B cell (primary cell): ENCODE results near the gene PILRB. TPM values are rescaled to one million over a fixed set of nuclear protein-coding genes. Genes with fewer than 3 reads are reported as not detected.
A peak's percentile ranks its signal among the peaks of the same experiment; 100 is the strongest.

Experiments used
- ATAC-seq: fragments of 200-7000 bp; cut with Tn5 transposase; one replicate; pipeline ENCODE4 v1.10.0; 2021; ENCODE audit warnings: low read depth, mild to moderate bottlenecking, moderate number of reproducible peaks, moderate library complexity
- CTCF ChIA-PET: fragments of 350-600 bp; sonication (Branson Sonifier 250); formaldehyde crosslinking; loops from one replicate; lab custom pipeline; 2021; ENCODE audit warnings: antibody characterized with exemption, inconsistent platforms; lab: Charles Lee
- POLR2A ChIA-PET: fragments of 350-600 bp; sonication (Branson Sonifier 250); formaldehyde crosslinking; loops from one replicate; lab custom pipeline; 2021; ENCODE audit warnings: antibody characterized with exemption; lab: Charles Lee
- DNase-seq: peaks from one replicate; pipeline ENCODE4 v3.0.0; 2013
- H2AFZ ChIP-seq: 2 replicates; pipeline ENCODE4 v1.6.1; 2012; ENCODE audit warnings: mild to moderate bottlenecking, low read depth, low read length; ENCODE audit not compliant: insufficient read depth, poor library complexity, severe bottlenecking
- H3K27ac ChIP-seq, 2 donors: 1 replicate in 1 of 2; 2 replicates in 1 of 2; pipeline ENCODE4 v1.5.1; 2012 to 2013; ENCODE audit warnings: low read length in 2 of 2, mild to moderate bottlenecking in 2 of 2, moderate library complexity in 1 of 2
- H3K27me3 ChIP-seq, 4 experiments: fragments of 200-600 bp in 1 of 4; sonication (generic) in 1 of 4; replicated peaks in 1 of 4; 1 replicate in 2 of 4; 2 replicates in 2 of 4; pipeline versions ENCODE4 v1.6.1 to v1.7.0; 2013 to 2016; ENCODE audit warnings: low read length in 3 of 4, mild to moderate bottlenecking in 2 of 4, mixed read lengths in 1 of 4, moderate library complexity in 1 of 4; ENCODE audit not compliant: insufficient read depth in 4 of 4, control insufficient read depth in 3 of 4; ENCODE audit errors: control extremely low read depth in 1 of 4
- H3K36me3 ChIP-seq, 2 experiments: replicated peaks in 1 of 2; 1 replicate in 1 of 2; 2 replicates in 1 of 2; pipeline versions ENCODE4 v1.6.1 to v1.7.1; 2013; ENCODE audit warnings: low read length in 1 of 2; ENCODE audit not compliant: insufficient read depth in 2 of 2, control insufficient read depth in 1 of 2; ENCODE audit errors: control extremely low read depth in 1 of 2, extremely low read depth in 1 of 2
- H3K4me1 ChIP-seq, 2 donors: fragments of 200-600 bp in 1 of 2; sonication (generic) in 1 of 2; 1 replicate in 1 of 2; 2 replicates in 1 of 2; pipeline versions ENCODE4 v1.5.1 to v1.6.1; 2013 to 2017; ENCODE audit warnings: low read length in 2 of 2; ENCODE audit not compliant: control insufficient read depth in 2 of 2, insufficient read depth in 2 of 2
- H3K4me2 ChIP-seq: replicated peaks from 2 replicates; pipeline ENCODE3; 2012; ENCODE audit warnings: mild to moderate bottlenecking, low read depth, low read length; ENCODE audit not compliant: poor library complexity, severe bottlenecking
- H3K4me3 ChIP-seq, 5 experiments: fragments of 200-600 bp in 1 of 5; sonication (generic) in 1 of 5; 1 replicate in 3 of 5; 2 replicates in 2 of 5; pipeline versions ENCODE4 v1.5.1 to v1.7.0; 2011 to 2016; ENCODE audit warnings: low read length in 4 of 5, mild to moderate bottlenecking in 4 of 5, low read depth in 2 of 5, control low read depth in 1 of 5, moderate library complexity in 1 of 5; ENCODE audit not compliant: insufficient read depth in 1 of 5; ENCODE audit errors: control extremely low read depth in 1 of 5, extremely low read depth in 1 of 5
- H3K79me2 ChIP-seq: fragments of 200-600 bp; sonication (generic); one replicate; pipeline ENCODE4 v1.6.0; 2016; ENCODE audit warnings: low read length; ENCODE audit not compliant: control insufficient read depth, insufficient read depth
- H3K9ac ChIP-seq: fragments of 200-600 bp; sonication (generic); 2 replicates; pipeline ENCODE4 v1.6.1; 2017; ENCODE audit warnings: mild to moderate bottlenecking, low read length, moderate library complexity
- H3K9me3 ChIP-seq, 3 donors: one replicate each; pipeline versions ENCODE4 v1.6.1 to v1.7.1; 2013; ENCODE audit warnings: low read length in 2 of 3; ENCODE audit not compliant: control insufficient read depth in 2 of 3, insufficient read depth in 1 of 3; ENCODE audit errors: control extremely low read depth in 1 of 3
- H4K20me1 ChIP-seq: 2 replicates; pipeline ENCODE4 v1.6.0; 2012; ENCODE audit warnings: mild to moderate bottlenecking, low read length; ENCODE audit not compliant: insufficient read depth, control insufficient read depth, poor library complexity, severe bottlenecking
- H3K27ac Mint-ChIP-seq: one replicate; pipeline ENCODE4 v1.8.0; 2021; ENCODE audit warnings: mixed read lengths
- H3K27me3 Mint-ChIP-seq: one replicate; pipeline ENCODE4 v1.8.0; 2021; ENCODE audit warnings: mixed read lengths
- H3K4me1 Mint-ChIP-seq: one replicate; pipeline ENCODE4 v1.8.0; 2021; ENCODE audit warnings: mixed read lengths
- H3K4me3 Mint-ChIP-seq: one replicate; pipeline ENCODE4 v1.8.0; 2021; ENCODE audit warnings: mixed read lengths
- H3K9me3 Mint-ChIP-seq: one replicate; pipeline ENCODE4 v1.8.0; 2022; ENCODE audit warnings: mixed read lengths; ENCODE audit not compliant: insufficient read depth
- EZH2 ChIP-seq: IDR thresholded peaks from 2 replicates; pipeline ENCODE4 v1.6.1; 2012; ENCODE audit warnings: borderline replicate concordance, low read depth, mild to moderate bottlenecking, moderate library complexity, low read length; ENCODE audit not compliant: insufficient read depth, poor library complexity, severe bottlenecking
- WGBS: methylation state at CpG from one replicate; pipeline ENCODE4 v1.1.5; 2013; ENCODE audit warnings: missing lambda C conversion rate; ENCODE audit not compliant: insufficient coverage; 5-methylcytosine and 5-hydroxymethylcytosine counted together
- intact Hi-C: fragments of 100-400 bp; cut with micrococcal nuclease; formaldehyde crosslinking; loops from one replicate; pipeline ENCODE4 v1.10.0; 2022
- polyA plus RNA-seq: library from polyadenylated mRNA; depleted of rRNA; stranded (reverse); fragments of >200 nt; gene quantifications from 2 replicates; pipeline ENCODE4 v1.2.3, GENCODE V29; 2012
- total RNA-seq, 2 donors: library from RNA; stranded (reverse); fragments of 120-200 nt in 1 of 2; gene quantifications; 1 replicate in 1 of 2; 2 replicates in 1 of 2; pipeline versions ENCODE4 v1.2.3 to v1.2.4, GENCODE V29; 2013 to 2022
- TF ChIP-seq, protein P1 (sequence below): fragments of 200-600 bp; IDR thresholded peaks from one replicate; pipeline ENCODE4 v1.8.0; 2022; ENCODE audit warnings: antibody characterized with exemption, mild to moderate bottlenecking

The PILRB gene
- total and polyA plus RNA-seq, 2 donors (not counting 1 experiment from before 2014, with no cell fraction given): 162 to 391 TPM

DNA sequence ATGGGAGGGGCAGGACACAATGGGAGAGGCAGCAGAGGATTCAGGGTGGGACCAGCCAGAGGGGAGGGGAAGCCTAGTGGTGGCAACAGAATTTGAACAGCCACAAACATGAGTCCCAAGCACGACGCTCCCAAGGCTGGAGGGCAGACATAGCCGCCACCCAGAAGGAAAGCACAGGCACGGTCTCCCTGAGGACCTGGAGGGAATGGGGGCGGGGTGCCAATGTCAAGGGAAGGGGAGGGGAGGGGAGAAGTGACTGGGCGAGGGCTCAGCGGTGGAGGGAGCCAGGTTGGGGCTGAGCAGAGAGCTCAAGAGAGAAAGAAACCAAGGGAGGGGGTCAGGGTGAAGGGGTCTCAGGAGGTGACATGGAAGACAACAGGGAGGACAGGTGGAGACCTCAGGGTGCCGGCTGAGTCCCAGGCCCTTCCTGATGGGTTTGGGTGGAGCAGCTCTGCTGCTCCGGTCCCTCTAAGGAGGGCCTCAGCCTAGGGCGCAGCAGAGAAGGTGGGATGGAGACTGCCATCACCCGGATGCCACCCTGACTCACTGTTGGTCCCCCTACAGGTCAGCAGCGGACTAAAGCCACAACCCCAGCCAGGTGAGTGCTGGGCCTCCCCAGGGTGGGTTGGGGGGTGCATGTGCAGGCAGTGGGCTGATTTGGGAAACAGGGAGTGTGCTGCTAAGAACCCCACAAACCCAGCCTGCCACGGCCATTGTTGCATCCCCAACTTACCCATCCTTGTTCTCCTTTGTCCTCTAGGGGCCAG lies 39.6 kb downstream of the PILRB start:
- H3K4me3 ChIP-seq: peak overlapping the region in 1 of 5 experiments; percentile 37
- 87% methylated on average over 13 of the region's 13 CpGs for WGBS
- intact Hi-C loops: loop anchor here (2.0 kb wide), 2 partner anchors 31 to 53 kb away; partner anchors contain the start of genes MEPCE and ZCWPW1
- ATAC-seq (no peak), DNase-seq (no peak)
- H3K27me3 ChIP-seq: no peaks in the 10 kb centered on the region
- H3K4me1 ChIP-seq: peaks cover 30 to 41% of the 10 kb centered on the region in 2 donors
- Mint-ChIP-seq H3K27me3 (no peaks in the 10 kb centered on the region), H3K4me1 (peaks cover 44% of the 10 kb centered on the region), H3K27ac (peak overlapping the region; percentile 93), H3K4me3 (peak overlapping the region; percentile 74), H3K9me3 (no peaks in the 10 kb centered on the region)
- H3K36me3 ChIP-seq: peaks cover 0 to 6% of the 10 kb centered on the region in 2 experiments
- TF ChIP-seq EZH2: no peak
- TF ChIP-seq, protein P1, sequence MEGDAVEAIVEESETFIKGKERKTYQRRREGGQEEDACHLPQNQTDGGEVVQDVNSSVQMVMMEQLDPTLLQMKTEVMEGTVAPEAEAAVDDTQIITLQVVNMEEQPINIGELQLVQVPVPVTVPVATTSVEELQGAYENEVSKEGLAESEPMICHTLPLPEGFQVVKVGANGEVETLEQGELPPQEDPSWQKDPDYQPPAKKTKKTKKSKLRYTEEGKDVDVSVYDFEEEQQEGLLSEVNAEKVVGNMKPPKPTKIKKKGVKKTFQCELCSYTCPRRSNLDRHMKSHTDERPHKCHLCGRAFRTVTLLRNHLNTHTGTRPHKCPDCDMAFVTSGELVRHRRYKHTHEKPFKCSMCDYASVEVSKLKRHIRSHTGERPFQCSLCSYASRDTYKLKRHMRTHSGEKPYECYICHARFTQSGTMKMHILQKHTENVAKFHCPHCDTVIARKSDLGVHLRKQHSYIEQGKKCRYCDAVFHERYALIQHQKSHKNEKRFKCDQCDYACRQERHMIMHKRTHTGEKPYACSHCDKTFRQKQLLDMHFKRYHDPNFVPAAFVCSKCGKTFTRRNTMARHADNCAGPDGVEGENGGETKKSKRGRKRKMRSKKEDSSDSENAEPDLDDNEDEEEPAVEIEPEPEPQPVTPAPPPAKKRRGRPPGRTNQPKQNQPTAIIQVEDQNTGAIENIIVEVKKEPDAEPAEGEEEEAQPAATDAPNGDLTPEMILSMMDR: no peak
- ChIA-PET CTCF (interaction anchor here (1.6 to 3.2 kb wide), 4 partner anchors 9 to 38 kb away, joined by 4 to 24 read pairs (median 9); no protein-coding TSS in a partner anchor), POLR2A (interaction anchor here (1.3 to 1.4 kb wide), 3 partner anchors 28 to 31 kb away, joined by 3 to 11 read pairs (median 5); no protein-coding TSS in a partner anchor)
- peak overlapping the region; percentile 63 for H3K4me2 ChIP-seq
- H3K9ac ChIP-seq: no peak overlapping the region
- peak overlapping the region; percentile 27 for H2AFZ ChIP-seq
- peaks cover 0 to 4% (median 0%) of the 10 kb centered on the region in 3 donors for H3K9me3 ChIP-seq
- H3K79me2 ChIP-seq: no peaks in the 10 kb centered on the region
- peak overlapping the region; percentile 32 to 46 for H3K27ac ChIP-seq
- no peaks in the 10 kb centered on the region for H4K20me1 ChIP-seq

DNA sequence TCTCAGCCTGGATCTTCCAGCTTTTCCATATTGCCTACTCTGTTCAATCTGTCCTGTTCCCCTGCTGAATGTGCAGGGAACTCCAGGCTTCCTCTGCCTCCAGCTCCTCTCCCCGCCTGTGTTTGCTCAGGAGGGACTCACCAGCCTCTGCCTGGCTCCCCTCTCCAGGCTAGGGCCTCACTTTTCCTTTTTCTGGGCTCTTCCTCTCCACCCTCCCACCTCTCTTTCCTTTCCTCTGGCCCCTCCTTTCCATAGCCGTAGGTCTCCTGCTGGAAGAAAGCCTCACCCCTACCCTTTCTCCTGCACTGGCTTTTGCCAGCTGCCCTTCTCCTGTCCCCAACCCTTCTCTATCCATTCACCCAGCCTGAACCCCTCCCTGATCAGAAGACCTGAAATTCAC lies 40.3 kb downstream of the PILRB start:
- Histone ChIP-seq H4K20me1 (no peaks in the 10 kb centered on the region), H3K4me1 (peaks cover 26 to 37% of the 10 kb centered on the region in 2 donors), H3K9me3 (peaks cover 0 to 4% (median 0%) of the 10 kb centered on the region in 3 donors), H3K4me3 (no peak overlapping the region), H3K9ac (no peak overlapping the region), H3K27me3 (no peaks in the 10 kb centered on the region), H3K4me2 (no peak overlapping the region), H3K36me3 (peaks cover 0 to 10% of the 10 kb centered on the region in 2 experiments), H3K27ac (no peak overlapping the region), H3K79me2 (no peaks in the 10 kb centered on the region), H2AFZ (no peak overlapping the region)
- Mint-ChIP-seq H3K4me1 (peaks cover 39% of the 10 kb centered on the region), H3K4me3 (peak overlapping the region; percentile 24), H3K27me3 (no peaks in the 10 kb centered on the region), H3K9me3 (no peaks in the 10 kb centered on the region), H3K27ac (peak overlapping the region; percentile 79)
- 95% methylated on average over 2 of the region's 2 CpGs for WGBS
- no peak for TF ChIP-seq EZH2
- TF ChIP-seq, protein P1: no peak
- DNase-seq: no peak
- POLR2A ChIA-PET: interaction anchor here (1.3 kb wide), 1 partner anchor 30 kb away, joined by 3 read pairs; no protein-coding TSS in a partner anchor
- no peak for ATAC-seq
- intact Hi-C loops: no loop called here
- CTCF ChIA-PET: interaction anchor here (3.0 to 3.2 kb wide), 2 partner anchors 9 to 39 kb away, joined by 10 to 24 read pairs; no protein-coding TSS in a partner anchor
